ENCODE data around the gene PDE3A.
"Not testable (repeated sequence)": the region's sequence is repeated elsewhere in the genome, so short reads cannot be mapped to it uniquely, and the experiment has no call there.

Gene PDE3A

DNA sequence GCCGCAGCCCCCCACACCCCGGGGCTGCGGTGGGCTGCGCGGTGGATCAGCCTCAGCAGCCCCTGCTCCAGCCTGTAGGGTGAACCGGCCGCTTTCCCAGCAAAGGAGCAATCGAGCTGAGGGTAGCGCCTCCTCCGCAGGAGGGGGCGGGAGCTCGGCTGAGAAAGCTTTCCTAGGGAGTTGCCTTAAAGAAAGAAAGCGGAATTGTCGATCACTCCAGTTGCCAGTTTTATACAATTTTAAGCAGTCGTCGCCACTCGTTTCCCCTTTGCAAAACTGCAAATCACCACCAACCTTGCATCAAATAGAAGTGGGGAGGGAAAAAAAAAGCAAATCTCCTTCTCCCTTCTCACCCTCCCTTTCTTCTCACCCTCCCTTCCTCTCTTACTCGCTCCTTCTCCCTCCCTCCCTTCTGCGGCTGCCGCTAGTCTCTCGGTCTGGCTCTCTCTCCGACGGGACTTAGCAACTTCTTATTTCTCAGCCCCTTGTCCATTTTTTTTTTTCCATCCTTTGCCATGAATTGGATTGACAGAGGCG lies at the start of gene PDE3A:
TSS of gene PDE3A (plus strand) at position 424 of the 537 bp plus-strand sequence. CDS start 748 bp downstream, outside the sequence.
- no peak for DNase-seq

DNA sequence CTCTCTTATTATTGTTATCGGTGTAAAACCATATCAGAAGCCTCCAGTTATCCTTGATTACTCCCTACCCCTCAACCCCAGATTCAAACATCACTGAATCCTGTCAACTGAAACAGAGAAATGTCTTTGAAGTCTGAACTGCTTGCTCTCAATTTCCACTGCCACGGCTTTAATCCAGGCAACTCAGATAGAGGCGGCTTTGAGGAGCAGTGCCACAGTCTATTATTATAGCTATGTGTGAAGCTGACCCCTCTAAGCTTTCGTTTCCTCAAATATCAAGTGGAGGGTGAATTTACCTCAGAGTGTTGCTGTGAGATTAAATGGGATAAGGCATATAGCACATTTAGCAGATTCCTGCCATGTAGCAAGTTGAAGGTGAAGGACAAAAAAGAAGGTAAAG lies 49.0 kb upstream of the PDE3A start:
- DNase-seq = no peak

DNA sequence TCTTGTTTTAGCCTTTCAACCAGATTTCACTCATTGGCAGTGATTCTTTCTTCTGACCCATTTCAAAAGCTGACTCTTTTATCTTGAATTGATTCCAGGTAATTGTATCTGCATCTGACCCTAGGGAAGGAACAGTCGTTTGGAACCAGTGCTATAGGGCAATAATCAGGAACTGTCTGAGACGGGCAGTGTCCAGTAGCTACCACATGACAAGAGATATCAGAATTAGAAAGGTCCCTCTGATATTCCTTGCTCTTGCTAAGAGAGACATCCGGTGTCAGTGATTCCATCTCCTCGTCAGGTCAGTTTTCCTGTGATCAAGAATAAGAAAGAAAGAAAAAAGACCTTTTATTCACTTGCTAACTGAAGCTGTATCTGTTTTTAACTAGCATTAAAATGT lies 47.8 kb upstream of the PDE3A start:
- DNase-seq = no peak

DNA sequence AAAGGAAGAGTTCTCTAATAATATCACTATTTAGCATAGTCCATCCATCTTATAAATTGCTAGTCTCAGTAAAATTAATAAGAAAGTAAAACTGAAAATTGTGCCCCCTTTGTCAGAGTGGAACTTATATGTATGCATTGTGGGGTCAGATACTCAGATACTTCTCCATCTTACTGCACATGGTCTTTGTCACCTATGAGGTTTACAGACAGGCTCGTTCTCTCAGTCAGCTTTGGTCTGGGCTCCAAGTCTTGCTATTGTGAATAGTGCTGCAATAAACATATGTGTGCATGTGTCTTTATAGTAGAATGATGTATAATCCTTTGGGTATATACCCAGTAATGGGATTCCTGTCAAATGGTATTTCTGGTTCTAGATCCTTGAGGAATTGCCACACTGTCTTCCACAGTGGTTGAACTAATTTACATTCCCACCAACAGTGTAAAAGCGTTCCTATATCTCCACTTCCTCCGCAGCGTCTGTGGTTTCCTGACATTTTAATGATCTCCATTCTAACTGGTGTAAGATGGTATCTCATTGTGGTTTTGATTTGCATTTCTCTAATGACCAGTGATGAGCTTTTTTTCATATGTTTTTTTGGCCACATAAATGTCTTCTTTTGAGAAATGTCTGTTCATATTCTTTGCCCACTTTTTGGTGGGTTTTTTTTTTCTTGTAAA lies 37.4 kb upstream of the PDE3A start:
- DNase-seq = not testable (repeated sequence)

DNA sequence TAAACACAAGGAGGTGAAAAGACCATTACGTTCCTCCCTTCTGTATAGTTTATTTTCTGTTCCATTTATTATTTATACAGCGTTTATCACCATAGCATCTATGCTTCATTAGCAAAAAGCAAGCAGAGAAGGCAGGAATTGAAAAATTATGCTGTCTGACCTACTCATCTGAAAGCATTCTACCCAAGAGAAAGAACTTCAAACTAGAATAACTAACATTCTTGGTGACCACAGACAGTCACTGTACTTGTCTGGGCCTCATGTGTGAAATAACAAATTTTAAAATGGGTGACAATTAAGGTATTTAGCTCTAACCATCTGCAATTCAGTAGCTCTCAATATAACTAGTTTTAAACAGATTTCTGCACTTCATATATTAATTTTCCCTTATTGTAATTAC lies 29.3 kb upstream of the PDE3A start:
- no peak for DNase-seq

DNA sequence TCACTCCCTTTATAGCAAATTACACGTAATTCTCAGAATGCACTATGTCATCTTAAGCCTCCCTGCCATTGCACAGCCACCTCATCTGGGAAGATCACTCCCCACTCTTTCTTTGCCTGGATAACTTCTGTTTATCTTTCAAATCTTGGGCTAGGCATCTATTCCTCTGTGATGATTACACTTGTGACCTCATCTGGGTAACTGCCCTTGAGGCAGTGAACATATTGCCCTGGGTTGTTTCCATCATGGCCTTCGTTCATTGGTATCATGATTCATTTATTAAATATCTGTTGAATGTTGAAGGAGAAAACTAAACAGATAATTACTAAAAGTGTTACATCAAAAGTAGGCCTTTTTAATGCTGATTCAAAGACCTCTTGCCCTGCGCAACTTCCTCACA lies 26.2 kb upstream of the PDE3A start:
- no peak for DNase-seq

DNA sequence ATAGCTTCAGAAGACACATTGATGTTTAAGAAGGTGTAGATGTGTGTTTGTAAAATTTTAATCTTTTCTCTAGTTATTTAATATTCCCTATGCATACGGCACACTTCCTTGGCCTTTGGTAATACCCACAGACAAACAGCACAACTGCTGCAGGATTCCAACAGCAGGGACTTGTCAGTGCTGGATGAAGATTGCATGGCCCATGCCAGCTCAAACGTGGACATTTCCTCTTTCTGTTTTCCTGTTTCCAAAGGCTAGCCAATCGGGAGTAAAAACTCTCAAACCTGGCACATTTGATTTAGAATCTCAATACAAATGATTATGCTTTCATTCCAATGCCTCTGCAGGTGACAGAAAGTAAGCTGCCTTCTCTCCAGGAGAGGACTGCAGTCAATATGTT lies 22.5 kb upstream of the PDE3A start:
- DNase-seq = no peak

DNA sequence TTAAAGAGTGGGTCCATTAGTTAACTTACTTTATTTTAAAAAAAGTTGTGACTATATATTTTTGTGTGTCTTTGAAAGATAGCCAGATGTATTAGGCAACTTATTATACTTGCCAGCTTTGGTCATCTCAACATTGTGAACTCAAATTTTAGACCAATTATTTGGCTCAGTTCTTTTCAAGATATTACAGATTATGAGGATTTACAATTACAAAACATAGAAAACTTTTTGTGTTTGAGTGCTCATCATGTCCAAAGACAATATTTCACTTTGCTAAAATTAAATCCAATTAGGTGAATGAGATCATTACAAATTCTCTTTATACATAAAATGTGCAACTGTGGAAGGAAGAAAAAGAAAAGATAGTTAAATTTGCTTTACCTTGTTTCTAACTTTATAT lies 18.3 kb upstream of the PDE3A start:
- DNase-seq = no peak

DNA sequence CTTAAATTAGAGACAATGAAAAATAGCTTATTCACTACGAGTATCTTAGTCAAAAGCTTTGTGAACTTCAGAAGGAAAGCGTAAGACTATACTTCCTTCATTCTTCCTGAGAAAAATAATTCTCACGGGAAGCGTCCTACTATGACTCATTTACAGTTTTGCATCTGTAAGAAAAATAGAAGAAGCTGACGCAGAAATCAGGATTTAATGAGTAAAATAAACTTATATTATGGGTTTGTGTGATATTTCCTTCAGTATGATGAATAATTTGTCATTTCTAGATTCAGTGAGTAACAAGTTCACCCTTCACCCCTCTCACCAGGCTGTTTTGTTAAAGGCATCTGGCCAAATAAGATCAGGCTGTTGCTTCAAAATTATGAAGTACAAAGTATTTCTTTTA lies 17.8 kb upstream of the PDE3A start:
- no peak for DNase-seq

DNA sequence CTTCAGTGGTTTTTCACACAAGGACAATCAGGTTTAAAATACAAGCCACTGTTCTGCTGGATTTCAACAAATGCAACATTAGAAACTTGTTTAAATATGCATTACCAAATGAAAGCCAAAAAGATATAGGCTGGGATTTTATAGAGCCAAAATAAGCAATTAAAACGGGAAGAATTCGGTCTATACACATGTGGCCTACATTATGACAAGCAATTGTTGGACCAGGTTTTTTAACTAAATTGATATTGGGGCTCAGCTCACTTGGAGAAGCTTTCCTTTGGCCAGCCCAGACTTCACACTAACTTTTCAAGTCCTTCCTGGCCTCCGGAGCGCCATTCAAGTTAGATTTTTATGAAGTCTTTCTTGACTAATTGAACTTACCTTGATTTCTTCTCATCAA lies 16.9 kb upstream of the PDE3A start:
- DNase-seq = no peak

- no peak for DNase-seq
Observed at GRCh38 chr12:20356048-20356447, 12.3 kb upstream of the PDE3A start.

DNA sequence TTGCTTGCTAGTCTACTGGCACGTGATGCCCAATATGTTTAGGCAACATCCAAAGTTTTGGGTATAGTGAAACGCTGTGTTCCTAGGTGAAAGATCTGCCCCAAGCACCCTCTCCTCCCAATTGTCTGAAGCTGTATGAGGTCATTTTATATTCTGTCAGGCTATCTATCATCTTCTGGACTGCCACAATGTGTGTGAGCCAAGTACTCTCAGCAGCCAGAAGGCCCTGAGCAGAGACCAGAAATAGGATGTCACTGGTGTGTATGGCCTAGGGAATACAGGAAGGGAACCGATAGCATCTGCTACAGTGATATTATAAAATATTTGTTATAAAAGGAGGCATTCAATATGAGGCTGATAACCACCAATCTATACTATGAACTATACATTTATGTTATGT lies 7.9 kb upstream of the PDE3A start:
- no peak for DNase-seq

- no peak for DNase-seq
Observed at GRCh38 chr12:20361416-20361815, 6.9 kb upstream of the PDE3A start.

- no peak for DNase-seq
Observed at GRCh38 chr12:20364501-20364900, 3.8 kb upstream of the PDE3A start.

DNA sequence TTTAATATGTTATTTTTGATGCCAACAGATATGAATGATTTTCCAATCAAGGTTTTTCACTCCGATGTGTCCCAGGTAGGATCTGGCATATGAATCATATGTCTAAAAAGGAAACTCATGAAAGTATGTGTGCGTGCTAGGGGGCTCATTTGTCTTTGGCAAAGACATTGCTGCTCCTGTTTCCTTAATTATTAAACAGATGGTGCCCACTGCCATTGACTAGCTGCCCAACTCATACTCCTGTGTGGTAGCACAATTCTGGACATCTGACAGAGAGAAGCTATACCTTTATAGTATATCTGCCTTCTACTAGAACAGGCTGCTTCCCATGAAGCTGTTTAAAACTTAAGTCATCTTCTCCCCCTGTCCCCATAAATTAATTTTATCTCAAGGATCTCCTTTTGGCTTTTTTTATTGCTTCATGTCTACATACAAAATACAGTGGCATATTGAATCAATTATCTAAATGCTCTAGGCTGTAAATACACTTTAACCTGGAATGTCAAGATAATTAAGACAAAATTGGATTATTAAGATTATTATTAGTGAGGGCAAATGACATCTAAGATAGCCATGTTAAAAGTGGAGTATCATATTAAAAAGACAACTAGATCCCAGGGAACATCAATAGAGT lies 1.4 kb upstream of the PDE3A start:
- DNase-seq = no peak

DNA sequence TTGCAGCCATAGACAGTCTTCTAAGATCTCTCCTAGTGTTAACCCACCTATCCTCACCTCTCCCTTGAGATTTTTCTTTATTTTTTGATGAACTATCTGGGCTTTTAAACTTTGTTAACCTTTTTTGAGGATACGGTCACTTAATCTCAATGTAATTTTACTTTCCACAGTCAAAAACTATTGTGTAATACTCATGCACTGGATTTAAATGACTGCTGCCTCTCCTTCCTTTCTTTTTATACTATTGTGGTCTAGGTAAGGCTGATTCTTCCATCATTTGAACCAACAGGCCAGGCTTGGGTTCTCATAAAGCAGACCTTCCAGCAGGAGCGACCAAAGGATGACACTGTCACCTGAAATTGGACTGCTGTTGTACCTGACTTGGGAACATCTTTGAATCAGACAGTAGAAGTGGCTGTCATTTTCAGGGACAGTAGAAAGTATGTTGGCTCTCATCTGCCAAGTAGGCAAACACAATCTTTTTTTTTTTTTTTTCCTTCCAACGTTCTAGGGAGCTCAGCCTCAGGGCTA lies 689 bp upstream of the PDE3A start:
- DNase-seq = no peak

DNA sequence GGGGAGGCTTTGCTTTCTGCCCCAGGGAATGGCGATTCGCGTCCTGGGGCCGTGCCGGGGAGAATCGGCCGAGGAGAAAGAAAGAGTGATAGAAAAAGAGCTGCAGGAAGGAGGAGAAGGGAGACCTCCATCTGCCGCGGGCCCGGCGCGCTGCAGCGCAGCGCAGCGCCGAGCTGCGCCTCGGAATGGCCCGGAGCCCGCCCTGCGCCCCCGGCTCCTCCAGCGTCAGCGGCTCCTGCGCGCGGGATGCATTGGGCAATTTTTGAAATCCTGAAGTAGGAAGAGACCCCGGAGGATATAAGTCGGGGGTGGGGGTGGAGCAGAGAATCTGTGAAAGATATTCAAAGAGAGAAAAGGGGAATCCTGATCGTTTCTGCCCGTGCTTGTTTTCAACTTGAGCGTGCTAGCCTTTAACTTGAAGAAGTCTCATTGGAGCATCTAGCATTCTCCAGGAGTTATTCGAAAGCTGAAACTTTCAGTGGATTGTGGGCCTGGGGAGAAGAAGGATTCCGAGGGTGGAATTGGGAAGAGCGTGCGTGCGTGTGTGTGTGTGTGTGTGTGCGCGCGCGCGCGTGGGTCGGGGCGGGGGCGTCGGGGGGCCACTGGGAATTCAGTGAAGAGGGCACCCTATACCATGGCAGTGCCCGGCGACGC lies 441 bp downstream of the PDE3A start:
- DNase-seq = no peak

DNA sequence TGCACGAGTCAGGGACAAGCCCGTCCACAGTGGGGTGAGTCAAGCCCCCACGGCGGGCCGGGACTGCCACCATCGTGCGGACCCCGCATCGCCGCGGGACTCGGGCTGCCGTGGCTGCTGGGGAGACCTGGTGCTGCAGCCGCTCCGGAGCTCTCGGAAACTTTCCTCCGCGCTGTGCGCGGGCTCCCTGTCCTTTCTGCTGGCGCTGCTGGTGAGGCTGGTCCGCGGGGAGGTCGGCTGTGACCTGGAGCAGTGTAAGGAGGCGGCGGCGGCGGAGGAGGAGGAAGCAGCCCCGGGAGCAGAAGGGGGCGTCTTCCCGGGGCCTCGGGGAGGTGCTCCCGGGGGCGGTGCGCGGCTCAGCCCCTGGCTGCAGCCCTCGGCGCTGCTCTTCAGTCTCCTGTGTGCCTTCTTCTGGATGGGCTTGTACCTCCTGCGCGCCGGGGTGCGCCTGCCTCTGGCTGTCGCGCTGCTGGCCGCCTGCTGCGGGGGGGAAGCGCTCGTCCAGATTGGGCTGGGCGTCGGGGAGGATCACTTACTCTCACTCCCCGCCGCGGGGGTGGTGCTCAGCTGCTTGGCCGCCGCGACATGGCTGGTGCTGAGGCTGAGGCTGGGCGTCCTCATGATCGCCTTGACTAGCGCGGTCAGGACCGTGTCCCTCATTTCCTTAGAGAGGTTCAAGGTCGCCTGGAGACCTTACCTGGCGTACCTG lies 1.1 kb downstream of the PDE3A start:
- no peak for DNase-seq

GRCh38 chr12:20370014-20370386 lies 1.7 kb downstream of the PDE3A start:
- DNase-seq = no peak

GRCh38 chr12:20370866-20371519 lies 2.7 kb downstream of the PDE3A start:
- no peak for DNase-seq

- no peak for DNase-seq
Observed at GRCh38 chr12:20372326-20373096, 4.2 kb downstream of the PDE3A start.

DNA sequence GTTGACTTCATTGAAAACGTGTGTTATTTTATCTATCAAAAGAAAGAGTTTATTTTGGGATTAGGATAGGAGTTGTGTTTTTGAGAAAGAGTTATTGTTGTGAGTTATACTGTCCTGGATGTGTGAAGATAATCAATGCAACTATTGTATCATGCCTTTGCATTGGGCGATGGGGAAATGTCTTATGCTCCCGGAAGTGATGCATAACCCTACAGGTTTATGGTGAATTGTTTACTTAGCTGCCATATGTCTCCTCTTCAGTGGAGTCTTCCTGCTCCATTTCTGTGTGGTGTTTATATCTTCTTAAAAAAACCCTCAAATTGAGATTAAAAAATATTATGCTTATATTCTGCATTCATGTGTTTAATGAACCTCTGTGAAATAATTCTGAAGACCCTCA lies 6.5 kb downstream of the PDE3A start:
- no peak for DNase-seq

All from GF-D8 (cell line).